ENCODE results near the gene PDE4D. TPM values are rescaled to one million over a fixed set of nuclear protein-coding genes. Genes with fewer than 3 reads are reported as not detected.
"Not testable (repeated sequence)": the region's sequence is repeated elsewhere in the genome, so short reads cannot be mapped to it uniquely, and the experiment has no call there.

PDE4D gene
- total RNA-seq, 1 donor from 2014 or later = 39.2 TPM

- DNase-seq (ENCODE audit: low read depth) = no peak
- Histone ChIP-seq H3K27me3 (ENCODE audit: control insufficient read depth, insufficient read depth, low read length) (no peaks in the 10 kb centered on the region), H3K36me3 (ENCODE audit: control insufficient read depth, insufficient read depth, low read length) (no peaks in the 10 kb centered on the region), H3K4me3 (ENCODE audit: low read depth, low read length) (no peak overlapping the region)
- TF ChIP-seq, protein P1, sequence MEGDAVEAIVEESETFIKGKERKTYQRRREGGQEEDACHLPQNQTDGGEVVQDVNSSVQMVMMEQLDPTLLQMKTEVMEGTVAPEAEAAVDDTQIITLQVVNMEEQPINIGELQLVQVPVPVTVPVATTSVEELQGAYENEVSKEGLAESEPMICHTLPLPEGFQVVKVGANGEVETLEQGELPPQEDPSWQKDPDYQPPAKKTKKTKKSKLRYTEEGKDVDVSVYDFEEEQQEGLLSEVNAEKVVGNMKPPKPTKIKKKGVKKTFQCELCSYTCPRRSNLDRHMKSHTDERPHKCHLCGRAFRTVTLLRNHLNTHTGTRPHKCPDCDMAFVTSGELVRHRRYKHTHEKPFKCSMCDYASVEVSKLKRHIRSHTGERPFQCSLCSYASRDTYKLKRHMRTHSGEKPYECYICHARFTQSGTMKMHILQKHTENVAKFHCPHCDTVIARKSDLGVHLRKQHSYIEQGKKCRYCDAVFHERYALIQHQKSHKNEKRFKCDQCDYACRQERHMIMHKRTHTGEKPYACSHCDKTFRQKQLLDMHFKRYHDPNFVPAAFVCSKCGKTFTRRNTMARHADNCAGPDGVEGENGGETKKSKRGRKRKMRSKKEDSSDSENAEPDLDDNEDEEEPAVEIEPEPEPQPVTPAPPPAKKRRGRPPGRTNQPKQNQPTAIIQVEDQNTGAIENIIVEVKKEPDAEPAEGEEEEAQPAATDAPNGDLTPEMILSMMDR (IDR thresholded peaks at IDR 0.05; ENCODE audit: insufficient read depth, low read length, poor library complexity, severe bottlenecking) = no peak
Measured at GRCh38 chr5:59755476-59755875, 138.1 kb downstream of the PDE4D start.

- Histone ChIP-seq H3K36me3 (ENCODE audit: control insufficient read depth, insufficient read depth, low read length) (no peaks in the 10 kb centered on the region), H3K4me3 (ENCODE audit: low read depth, low read length) (no peak overlapping the region), H3K27me3 (ENCODE audit: control insufficient read depth, insufficient read depth, low read length) (no peaks in the 10 kb centered on the region)
- no peak for DNase-seq (ENCODE audit: low read depth)
- TF ChIP-seq, protein P1 (IDR thresholded peaks at IDR 0.05; ENCODE audit: insufficient read depth, low read length, poor library complexity, severe bottlenecking) = no peak
Measured at GRCh38 chr5:59753599-59753998, 139.9 kb downstream of the PDE4D start.

DNA sequence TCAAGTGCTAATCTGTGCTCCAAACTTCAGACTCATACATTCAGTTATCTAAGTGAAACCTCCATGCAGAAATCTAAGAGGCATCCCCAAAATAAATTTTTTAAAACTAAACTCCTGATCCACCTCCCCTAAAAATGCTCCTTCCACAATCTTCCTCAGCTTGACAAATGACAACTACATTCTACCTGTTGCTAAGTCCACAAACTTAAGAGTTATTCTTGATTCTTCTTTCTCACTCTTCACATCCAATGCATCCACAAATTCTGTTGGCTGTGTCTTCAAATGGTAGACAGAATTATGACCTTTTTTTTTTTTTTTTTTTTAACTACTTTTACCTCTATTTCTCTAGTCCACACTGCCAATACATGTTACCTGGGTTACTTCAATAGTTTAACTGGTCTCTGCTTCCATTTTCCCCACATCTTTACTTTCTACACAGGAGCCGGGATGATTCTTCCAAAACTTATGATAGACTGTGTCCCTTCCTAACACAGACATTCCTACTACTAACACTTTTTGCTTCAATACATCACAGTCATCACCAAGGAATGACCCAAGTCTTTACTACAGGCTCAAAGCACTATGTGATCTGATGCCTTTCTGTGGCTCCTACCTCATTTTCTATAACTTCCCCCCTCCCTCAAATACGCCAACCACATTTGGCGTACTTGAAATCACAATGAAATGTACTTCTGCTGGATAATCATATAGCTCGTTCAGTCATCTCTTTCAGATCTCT, 143.6 kb downstream of the PDE4D start:
- Histone ChIP-seq H3K36me3 (ENCODE audit: control insufficient read depth, insufficient read depth, low read length) (no peaks in the 10 kb centered on the region), H3K27me3 (ENCODE audit: control insufficient read depth, insufficient read depth, low read length) (no peaks in the 10 kb centered on the region), H3K4me3 (ENCODE audit: low read depth, low read length) (no peak overlapping the region)
- DNase-seq (ENCODE audit: low read depth) = no peak
- TF ChIP-seq, protein P1 (IDR thresholded peaks at IDR 0.05; ENCODE audit: insufficient read depth, low read length, poor library complexity, severe bottlenecking) = no peak

- not testable (repeated sequence) for H3K4me3 ChIP-seq (ENCODE audit: low read depth, low read length); DNase-seq (ENCODE audit: low read depth); H3K27me3 ChIP-seq (ENCODE audit: control insufficient read depth, insufficient read depth, low read length); H3K36me3 ChIP-seq (ENCODE audit: control insufficient read depth, insufficient read depth, low read length)
Measured at GRCh38 chr5:59748036-59748663, 145.4 kb downstream of the PDE4D start.

GRCh38 chr5:59746241-59746765, 147.2 kb downstream of the PDE4D start:
- Histone ChIP-seq H3K36me3 (ENCODE audit: control insufficient read depth, insufficient read depth, low read length) (no peaks in the 10 kb centered on the region), H3K27me3 (ENCODE audit: control insufficient read depth, insufficient read depth, low read length) (no peaks in the 10 kb centered on the region), H3K4me3 (ENCODE audit: low read depth, low read length) (no peak overlapping the region)
- TF ChIP-seq, protein P1 (IDR thresholded peaks at IDR 0.05; ENCODE audit: insufficient read depth, low read length, poor library complexity, severe bottlenecking) = no peak
- no peak for DNase-seq (ENCODE audit: low read depth)

DNA sequence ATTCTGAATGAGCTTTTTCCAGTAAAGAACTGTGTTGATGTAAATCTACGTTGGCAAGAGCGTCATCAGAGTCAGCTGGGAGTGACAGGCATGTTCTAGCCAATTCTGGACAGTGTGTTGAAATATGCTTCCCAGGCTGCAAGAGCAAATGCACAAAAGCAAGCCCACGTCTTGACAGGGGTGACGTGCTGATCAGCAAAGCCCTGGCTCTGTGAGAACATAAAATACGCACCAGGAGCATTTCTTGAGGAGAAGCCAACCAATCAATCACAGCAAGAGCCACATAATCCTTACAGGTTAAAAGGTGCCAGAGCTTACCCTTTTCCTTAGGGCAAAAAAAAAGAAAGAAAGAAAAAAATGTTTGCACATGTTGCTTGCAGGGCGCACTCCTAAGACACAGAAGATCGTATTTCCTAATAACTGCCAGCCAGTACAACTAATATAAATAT, 148.1 kb downstream of the PDE4D start:
- H3K27me3 ChIP-seq (ENCODE audit: control insufficient read depth, insufficient read depth, low read length) = no peaks in the 10 kb centered on the region
- no peak for DNase-seq (ENCODE audit: low read depth)
- H3K4me3 ChIP-seq (ENCODE audit: low read depth, low read length) = no peak overlapping the region
- no peaks in the 10 kb centered on the region for H3K36me3 ChIP-seq (ENCODE audit: control insufficient read depth, insufficient read depth, low read length)
- TF ChIP-seq, protein P1 (IDR thresholded peaks at IDR 0.05; ENCODE audit: insufficient read depth, low read length, poor library complexity, severe bottlenecking) = no peak

All from kidney epithelial cell (primary cell).